GM18520 (cell line): ENCODE measurements around the gene SEMA3D.

Experiments used
- ATAC-seq: cut with Tn5 transposase; IDR thresholded peaks from one replicate; pipeline ENCODE4 v1.9.1; 2021; ENCODE audit not compliant: unreplicated experiment

The SEMA3D gene

DNA sequence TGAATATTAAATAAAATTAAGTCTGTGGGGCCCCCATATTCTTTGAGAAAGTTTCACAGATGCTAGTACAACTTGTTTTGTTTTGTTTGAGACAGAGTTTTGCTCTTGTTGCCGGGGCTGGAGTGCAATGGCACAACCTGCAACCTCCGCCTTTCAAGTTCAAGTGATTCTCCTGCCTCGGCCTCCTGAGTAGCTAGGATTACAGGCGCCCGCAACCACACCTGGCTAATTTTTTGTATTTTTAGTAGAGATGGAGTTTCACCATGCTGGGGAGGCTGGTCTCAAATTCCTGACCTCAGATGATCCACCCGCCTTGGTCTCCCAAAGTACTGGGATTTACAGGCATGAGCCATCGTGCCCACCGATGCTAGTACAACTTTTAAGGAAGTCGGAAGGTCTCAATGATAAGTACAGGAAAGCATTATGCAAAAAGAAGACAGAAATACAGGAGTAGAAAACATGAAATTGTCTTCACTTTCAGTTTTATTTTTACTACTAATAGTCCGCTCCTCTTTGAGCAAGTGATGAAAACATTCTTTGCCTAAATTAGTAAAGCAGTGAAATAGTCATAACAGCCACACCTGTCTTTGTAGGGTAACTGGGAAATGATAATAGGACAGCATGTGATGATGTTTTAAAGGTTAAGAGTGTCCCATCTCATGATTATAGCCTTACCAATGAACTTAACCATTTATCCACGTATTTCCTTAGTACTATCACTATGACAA is 147.5 kb downstream of the SEMA3D start:
- peak; percentile 85 for ATAC-seq

GRCh38 chr7:85038466-85038865 is 148.4 kb downstream of the SEMA3D start:
- no peak for ATAC-seq

GRCh38 chr7:85033263-85033662 is 153.6 kb downstream of the SEMA3D start:
- no peak for ATAC-seq

- ATAC-seq: no peak
Measured at GRCh38 chr7:85031475-85031874, 155.4 kb downstream of the SEMA3D start.

DNA sequence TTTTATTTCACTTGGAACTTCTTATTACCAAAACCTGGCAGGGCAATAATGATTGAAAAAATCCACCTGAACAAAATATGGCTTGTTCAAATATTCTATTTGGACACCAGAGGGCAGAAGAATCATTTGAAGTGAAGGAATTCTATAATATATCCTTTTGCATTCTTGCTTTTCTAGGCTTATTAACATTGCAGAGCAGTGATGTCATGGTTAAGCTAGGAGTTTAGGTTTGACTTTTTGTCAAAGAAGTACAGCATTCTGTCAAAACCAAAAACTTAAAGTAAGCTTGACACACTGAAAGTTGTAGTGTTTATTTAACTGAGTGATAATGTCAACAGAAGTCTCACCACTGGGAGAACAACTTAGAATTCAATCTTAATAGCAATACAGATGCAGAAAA is 156.0 kb downstream of the SEMA3D start:
- peak; percentile 39 for ATAC-seq

GRCh38 chr7:85025312-85025756 is 161.5 kb downstream of the SEMA3D start:
- peak; percentile 57 for ATAC-seq

GRCh38 chr7:85023916-85024315 is 162.9 kb downstream of the SEMA3D start:
- ATAC-seq: no peak

- ATAC-seq: no peak
Measured at GRCh38 chr7:85023066-85023712, 163.7 kb downstream of the SEMA3D start.

DNA sequence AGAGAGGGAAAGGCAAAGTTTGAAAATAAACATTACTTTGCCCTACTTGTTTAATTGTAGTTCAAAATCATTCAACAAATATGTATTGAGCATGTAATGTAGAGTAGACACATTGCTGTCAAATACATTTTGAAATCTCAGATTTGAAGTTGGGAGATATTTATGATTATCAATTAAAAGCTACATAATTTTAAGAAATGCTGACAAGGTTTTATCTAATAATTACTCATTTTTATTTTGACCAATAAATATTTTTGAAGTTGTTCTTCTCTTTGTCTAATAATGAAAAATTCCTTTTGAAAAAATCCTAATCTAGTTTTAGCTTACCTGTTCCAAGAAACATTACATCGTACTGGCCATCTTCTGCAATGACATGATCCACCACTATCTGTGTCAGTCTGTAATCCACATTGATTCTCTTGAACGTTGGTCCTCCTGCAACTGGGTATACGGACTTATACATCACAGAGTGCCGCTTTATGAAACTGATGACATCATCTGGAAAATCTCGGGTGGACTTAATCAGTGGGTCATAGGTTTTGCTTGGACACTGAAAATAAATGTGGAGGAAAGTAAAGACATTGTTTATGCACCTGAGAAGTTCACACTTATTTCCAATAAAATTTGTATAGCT is 164.7 kb downstream of the SEMA3D start:
- ATAC-seq: no peak

- ATAC-seq: no peak
Measured at GRCh38 chr7:85021101-85021704, 165.7 kb downstream of the SEMA3D start.

DNA sequence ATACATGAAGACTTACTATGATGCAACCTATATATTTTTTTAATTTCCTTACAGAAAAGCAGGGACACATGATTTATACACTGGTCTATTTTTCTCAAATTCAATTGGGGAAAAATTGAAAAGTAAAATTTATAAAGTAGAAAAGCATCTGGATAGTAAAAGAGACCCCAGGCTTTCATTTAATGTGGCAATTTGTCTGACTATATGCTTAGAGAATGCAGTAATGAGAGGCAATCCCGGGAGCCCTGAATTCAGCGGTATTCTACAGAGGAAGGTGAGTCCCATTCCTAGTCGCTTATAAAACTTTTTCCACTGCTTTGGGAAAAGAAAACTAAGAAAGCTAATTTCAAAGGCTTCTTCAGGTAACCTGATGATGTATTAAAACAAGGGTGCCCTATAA is 167.1 kb downstream of the SEMA3D start:
- no peak for ATAC-seq

GRCh38 chr7:85019176-85019575 is 167.7 kb downstream of the SEMA3D start:
- no peak for ATAC-seq

DNA sequence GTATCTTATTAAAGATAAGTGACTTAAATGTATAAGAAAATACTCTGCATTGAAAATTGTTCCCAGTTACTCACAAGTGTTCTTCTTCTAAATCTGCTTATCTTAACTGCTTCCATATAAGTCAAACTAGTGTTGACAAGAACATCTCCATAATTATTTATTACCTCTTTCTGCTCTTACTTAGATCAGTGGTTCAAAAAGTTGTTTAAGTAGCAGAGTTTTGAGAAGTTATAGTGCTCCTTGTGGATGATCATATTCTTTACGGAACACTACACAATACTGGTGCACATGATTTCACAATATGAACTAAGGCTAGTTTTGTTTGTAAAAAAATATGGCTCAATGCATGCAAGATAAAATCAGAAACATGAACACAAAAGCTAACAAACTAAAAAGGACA is 168.4 kb downstream of the SEMA3D start:
- no peak for ATAC-seq

DNA sequence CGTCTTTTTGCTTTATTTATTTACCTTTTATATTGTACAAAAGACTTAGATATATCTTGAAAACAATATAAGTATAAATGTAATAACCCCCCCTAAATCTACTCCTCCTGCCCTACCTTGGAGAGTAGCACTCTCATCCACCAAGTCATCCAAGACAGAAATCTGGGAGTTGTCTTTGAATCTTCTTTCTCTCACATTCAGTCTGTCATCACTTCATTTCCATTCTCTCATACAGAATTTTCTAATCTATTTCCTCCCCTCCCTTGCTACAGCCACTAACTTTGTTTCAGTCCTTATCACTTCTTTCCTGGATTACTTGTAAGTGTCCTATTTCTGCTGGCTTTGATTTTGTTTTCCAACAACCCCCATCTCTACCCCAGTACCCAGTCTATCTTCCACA is 170.6 kb downstream of the SEMA3D start:
- ATAC-seq: no peak

DNA sequence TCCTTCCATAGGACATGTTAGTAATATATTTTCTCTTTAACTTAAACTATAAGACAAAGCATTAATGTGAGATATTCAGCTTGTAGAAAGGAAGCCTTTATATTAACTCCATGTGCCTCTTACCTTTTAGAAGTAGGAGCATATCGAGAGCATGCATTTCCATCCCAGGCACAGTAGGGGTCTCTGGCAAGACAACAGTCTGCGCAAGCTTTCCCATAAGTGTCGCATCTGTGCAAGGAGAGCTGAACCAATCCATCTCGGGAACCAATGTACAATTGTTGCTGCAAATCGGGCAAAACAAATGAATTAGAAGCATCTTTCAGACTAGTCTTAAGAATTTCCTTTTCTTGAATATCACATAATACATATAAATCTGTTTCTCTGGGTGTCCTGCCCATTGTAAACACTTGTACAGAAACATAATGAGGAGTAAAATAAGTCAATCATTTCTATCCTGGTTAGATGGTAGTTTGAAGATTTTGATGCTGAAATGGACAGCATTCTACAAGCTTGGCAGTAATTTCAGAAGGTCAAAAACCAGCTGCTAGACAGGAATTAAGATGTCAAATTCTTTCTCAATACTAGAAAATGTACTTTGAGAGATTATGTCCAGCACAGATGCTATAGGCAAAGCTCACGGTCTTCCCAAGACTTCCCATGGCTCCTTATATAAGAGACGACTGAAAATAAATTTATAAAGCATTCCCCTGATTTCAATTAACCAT is 171.8 kb downstream of the SEMA3D start:
- ATAC-seq: no peak

- ATAC-seq: no peak
Measured at GRCh38 chr7:85011127-85011526, 175.7 kb downstream of the SEMA3D start.

- ATAC-seq: no peak
Measured at GRCh38 chr7:85010306-85010705, 176.6 kb downstream of the SEMA3D start.

GRCh38 chr7:85006754-85007153 is 180.1 kb downstream of the SEMA3D start:
- ATAC-seq: no peak

DNA sequence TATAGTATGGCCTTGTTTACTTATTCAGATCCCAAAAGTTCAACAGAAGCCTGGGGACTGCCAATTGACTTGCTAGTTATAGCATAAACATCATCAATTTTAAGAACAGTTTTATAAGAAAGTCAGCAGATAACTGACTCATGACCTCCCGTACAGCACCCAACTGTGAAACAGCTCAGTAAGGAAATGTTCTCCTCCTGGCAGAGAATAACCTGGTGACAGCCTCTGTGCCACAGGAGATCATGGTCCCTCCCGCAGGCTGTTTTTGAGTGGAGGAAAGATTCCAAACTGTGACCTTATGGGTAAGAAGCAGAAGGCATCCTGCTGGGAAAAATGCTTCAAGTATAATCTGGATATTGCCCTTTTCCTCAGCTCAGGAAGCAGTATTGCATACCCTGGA is 182.5 kb downstream of the SEMA3D start:
- ATAC-seq: no peak

DNA sequence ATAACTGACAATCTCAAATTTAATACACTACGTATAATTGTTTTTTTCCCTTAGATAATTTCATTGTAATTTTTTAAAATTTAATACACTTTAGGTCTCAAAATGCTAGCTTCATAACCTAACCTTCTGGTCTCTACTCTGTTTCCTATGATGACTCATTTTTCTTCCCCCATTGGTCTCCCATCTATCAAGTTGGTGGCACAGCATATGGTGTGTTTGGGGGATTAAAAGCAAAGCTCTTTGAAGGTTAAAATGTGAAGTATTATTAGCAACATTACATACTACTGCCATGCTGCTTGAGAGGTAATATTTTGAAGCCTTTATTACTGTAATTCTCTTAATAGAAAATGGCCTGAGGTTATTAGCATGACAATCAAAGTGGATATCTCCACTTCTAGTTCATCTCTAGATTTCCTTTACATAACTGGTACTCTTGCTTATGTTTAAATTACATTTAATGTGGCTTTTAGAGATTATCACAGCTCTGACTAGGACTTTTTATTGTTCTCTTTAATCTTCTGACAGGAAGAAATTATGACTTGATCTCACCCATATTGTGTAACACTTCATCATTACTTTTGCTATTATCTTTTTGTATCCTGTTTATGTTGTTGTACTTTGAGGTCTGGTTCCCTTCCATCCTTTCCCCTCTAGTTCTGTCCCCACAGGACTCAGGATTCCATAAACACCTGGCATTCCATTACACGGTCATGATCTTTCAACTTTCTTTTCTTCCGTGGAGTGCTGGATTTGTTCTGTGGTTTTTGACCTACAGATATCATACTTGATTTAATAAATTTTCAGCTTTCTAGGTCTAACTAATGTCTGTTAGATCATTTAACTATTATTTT is 185.1 kb downstream of the SEMA3D start:
- ATAC-seq: no peak
